Left cardiac atrium (tissue), 4 donors: ENCODE measurements around the gene DYNLL1. TPM values are rescaled to one million over a fixed set of nuclear protein-coding genes. Genes with fewer than 3 reads are reported as not detected.
A peak's percentile ranks its signal among the peaks of the same experiment; 100 is the strongest.

Source experiments
- ATAC-seq, 2 donors: fragments of 200-7000 bp; cut with Tn5 transposase; one replicate each; pipeline ENCODE4 v1.9.1; 2020; ENCODE audit warnings: mild to moderate bottlenecking in 2 of 2, moderate library complexity in 2 of 2
- DNase-seq: peaks from one replicate; pipeline ENCODE4 v3.0.0-alpha.2; 2020
- intact Hi-C, 2 donors: fragments of 100-400 bp; cut with DNase I; formaldehyde crosslinking; loops; one replicate each; pipeline versions ENCODE4 v1.14.1 to v1.15.1; 2022 to 2023
- total RNA-seq, 2 donors: library from RNA; stranded (reverse); fragmentation: NEBNext Ultra II Directional; extraction: Animal tissue kit (Norgen Biotek cat#: 25700); gene quantifications; one replicate each; pipeline ENCODE4 v1.2.1, GENCODE V29; 2021
- donor health status: DM: no; HTN: yes; CAD: no.
- donor health status: DM: no; HTN: yes; CAD: no; lungs with severe emphysema.
- donor health status: DM: yes; HTN: yes; CAD: no.
- donor health status: Dilated cardiomyopathy.

The DYNLL1 gene
- total RNA-seq, 2 donors from 2014 or later = 156 to 237 TPM

GRCh38 chr12:120539303-120539702 is 43.4 kb downstream of the DYNLL1 start:
- intact Hi-C loops = no loop called here
- ATAC-seq = peak in 1 of 2 donors; percentile 36
- no peak for DNase-seq

GRCh38 chr12:120540445-120540844 is 44.5 kb downstream of the DYNLL1 start:
- DNase-seq (no peak), ATAC-seq (peak; percentile 42 to 73)
- intact Hi-C loops = no loop called here

GRCh38 chr12:120542166-120542565 is 46.3 kb downstream of the DYNLL1 start:
- intact Hi-C loops = no loop called here
- ATAC-seq = no peak
- DNase-seq = no peak

- intact Hi-C loops = no loop called here
- no peak for DNase-seq
- no peak for ATAC-seq
Measured at GRCh38 chr12:120544691-120545090, 48.8 kb downstream of the DYNLL1 start.

- intact Hi-C loops = no loop called here
- DNase-seq (no peak), ATAC-seq (no peak)
Measured at GRCh38 chr12:120546050-120546386, 50.1 kb downstream of the DYNLL1 start.

Other genes with a start within 250 kb of the DYNLL1 start
- gene PXN, start 230.4 kb upstream of the DYNLL1 start, total RNA-seq = 10 to 100 TPM; 70.3 to 86.1 TPM
- gene RNU4-2, start 204.2 kb upstream of the DYNLL1 start, total RNA-seq = over 10,000 TPM; 14,688 to 67,133 TPM
- gene RNU4-1, start 202.9 kb upstream of the DYNLL1 start, total RNA-seq = 1,000 to 10,000 TPM; 1,261 to 6,779 TPM
- 1 to 10 TPM; 2.8 to 5.8 TPM for gene SIRT4, start 193.8 kb upstream of the DYNLL1 start, total RNA-seq
- not detected for gene PLA2G1B, start 168.3 kb upstream of the DYNLL1 start, total RNA-seq
- gene MSI1, start 126.9 kb upstream of the DYNLL1 start, total RNA-seq = 1 to 10 TPM; 6.2 to 7.8 TPM
- 100 to 1,000 TPM; 182 to 201 TPM for gene COX6A1, start 58.0 kb upstream of the DYNLL1 start, total RNA-seq
- gene TRIAP1, start 49.7 kb upstream of the DYNLL1 start, total RNA-seq = 10 to 100 TPM; 13.6 to 15.3 TPM
- 10 to 100 TPM; 14.8 to 19.1 TPM for gene GATC, start 49.7 kb upstream of the DYNLL1 start, total RNA-seq
- 10 to 100 TPM; 50.4 to 68.6 TPM for gene SRSF9, start 26.4 kb upstream of the DYNLL1 start, total RNA-seq
- gene COQ5, start 33.0 kb downstream of the DYNLL1 start, total RNA-seq = 10 to 100 TPM; 28.6 to 29.3 TPM
- 100 to 1,000 TPM; 225 to 240 TPM for gene RNF10, start 38.2 kb downstream of the DYNLL1 start, total RNA-seq
- gene POP5, start 85.3 kb downstream of the DYNLL1 start, total RNA-seq = 10 to 100 TPM; 27.9 to 34.3 TPM
- gene CABP1, start 144.5 kb downstream of the DYNLL1 start, total RNA-seq = 1 to 10 TPM; 1.5 to 4.6 TPM
- 100 to 1,000 TPM; 166 to 173 TPM for gene MLEC, start 191.0 kb downstream of the DYNLL1 start, total RNA-seq
- gene UNC119B, start 214.3 kb downstream of the DYNLL1 start, total RNA-seq = 10 to 100 TPM; 14.2 to 18.2 TPM
- gene ACADS, start 229.7 kb downstream of the DYNLL1 start, total RNA-seq = 10 to 100 TPM; 49.4 to 52.0 TPM